ENCODE data around the gene TMEM8B. TPM values are rescaled to one million over a fixed set of nuclear protein-coding genes. Genes with fewer than 3 reads are reported as not detected.

Gene TMEM8B
- total and polyA plus RNA-seq, 2 donors from 2014 or later = 17.6 to 18.3 TPM

DNA sequence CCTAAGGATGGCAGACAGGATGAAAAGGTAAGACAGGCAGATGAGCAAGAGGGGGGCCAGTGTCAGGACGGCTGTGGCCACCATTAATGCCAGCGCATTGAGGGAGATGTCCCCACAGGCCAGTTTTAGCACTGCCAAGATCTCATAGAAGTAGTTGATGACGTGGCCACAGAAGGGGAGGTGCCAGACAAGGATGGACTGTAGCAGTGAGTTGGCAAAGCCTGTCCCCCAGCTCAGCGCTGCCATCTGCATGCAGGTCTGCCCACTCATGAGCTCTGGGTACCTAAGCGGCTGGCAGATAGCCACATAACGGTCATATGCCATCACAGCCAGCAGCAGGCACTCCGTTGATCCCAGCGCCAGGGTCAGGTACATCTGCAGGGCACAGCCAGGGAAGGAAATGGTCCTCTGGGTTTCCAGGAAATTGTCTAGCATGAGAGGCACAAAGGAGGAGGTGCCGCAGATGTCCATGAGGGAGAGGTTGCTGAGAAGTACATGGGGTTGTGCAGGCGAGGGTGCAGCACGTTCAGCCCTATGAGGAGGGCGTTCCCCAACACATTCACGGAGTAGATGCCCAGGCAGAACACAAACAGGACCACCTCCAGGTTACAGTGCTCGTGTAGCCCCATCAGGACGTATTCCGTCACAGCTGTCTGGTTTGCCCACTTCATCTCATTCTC, 30.4 kb downstream of the TMEM8B start:
- no peak for FAIRE-seq
- intact Hi-C loops (cut with DNase I) = no loop called here
- no peaks in the 10 kb centered on the region for H3K36me3 ChIP-seq (ENCODE audit: control insufficient read depth in 2 of 3, insufficient read depth in 3 of 3, low read length in 3 of 3)

DNA sequence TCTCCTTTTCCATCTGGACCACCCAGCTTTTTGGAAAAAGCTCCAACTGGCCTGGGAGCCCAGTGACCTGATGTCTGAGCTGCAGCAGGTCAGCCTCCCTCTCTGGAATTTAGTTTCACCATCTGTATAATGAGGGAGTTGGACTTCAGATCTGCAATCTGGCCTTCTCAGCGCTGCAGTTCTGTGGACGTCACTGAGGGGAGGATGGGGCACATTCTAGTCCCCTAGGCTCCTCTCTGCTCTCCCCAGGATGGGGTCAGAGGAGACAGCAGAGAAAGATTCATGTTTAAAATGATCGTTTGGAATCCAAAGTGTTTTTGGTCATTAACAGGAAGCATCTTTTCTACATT, 30.9 kb downstream of the TMEM8B start:
- Histone ChIP-seq H3K9me3 (ENCODE audit: control insufficient read depth in 2 of 3, insufficient read depth in 1 of 3, low read length in 3 of 3) (no peaks in the 10 kb centered on the region), H3K9ac (ENCODE audit: low read length in 3 of 3) (no peak overlapping the region), H3K27ac (ENCODE audit: low read depth in 2 of 2, low read length in 2 of 2) (no peak overlapping the region), H3K4me1 (ENCODE audit: control insufficient read depth in 2 of 3, insufficient read depth in 2 of 3, low read depth in 1 of 3, low read length in 3 of 3) (no peaks in the 10 kb centered on the region), H3K4me3 (ENCODE audit: low read length in 3 of 3) (no peak overlapping the region), H3K27me3 (ENCODE audit: control insufficient read depth, insufficient read depth, low read length) (no peaks in the 10 kb centered on the region), H3K36me3 (ENCODE audit: control insufficient read depth in 2 of 3, insufficient read depth in 3 of 3, low read length in 3 of 3) (no peaks in the 10 kb centered on the region)
- TF ChIP-seq, protein P1, sequence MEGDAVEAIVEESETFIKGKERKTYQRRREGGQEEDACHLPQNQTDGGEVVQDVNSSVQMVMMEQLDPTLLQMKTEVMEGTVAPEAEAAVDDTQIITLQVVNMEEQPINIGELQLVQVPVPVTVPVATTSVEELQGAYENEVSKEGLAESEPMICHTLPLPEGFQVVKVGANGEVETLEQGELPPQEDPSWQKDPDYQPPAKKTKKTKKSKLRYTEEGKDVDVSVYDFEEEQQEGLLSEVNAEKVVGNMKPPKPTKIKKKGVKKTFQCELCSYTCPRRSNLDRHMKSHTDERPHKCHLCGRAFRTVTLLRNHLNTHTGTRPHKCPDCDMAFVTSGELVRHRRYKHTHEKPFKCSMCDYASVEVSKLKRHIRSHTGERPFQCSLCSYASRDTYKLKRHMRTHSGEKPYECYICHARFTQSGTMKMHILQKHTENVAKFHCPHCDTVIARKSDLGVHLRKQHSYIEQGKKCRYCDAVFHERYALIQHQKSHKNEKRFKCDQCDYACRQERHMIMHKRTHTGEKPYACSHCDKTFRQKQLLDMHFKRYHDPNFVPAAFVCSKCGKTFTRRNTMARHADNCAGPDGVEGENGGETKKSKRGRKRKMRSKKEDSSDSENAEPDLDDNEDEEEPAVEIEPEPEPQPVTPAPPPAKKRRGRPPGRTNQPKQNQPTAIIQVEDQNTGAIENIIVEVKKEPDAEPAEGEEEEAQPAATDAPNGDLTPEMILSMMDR (IDR thresholded peaks at IDR 0.05; ENCODE audit: borderline replicate concordance, extremely low read depth, insufficient read depth) = no peak
- peak in 2 of 5 donors; percentile 8 to 17 for DNase-seq
- intact Hi-C loops (cut with DNase I) = no loop called here
- FAIRE-seq = no peak

More for the DNA sequence above, 30.4 kb downstream of the TMEM8B start:
- Histone ChIP-seq H3K9me3 (ENCODE audit: control insufficient read depth in 2 of 3, insufficient read depth in 1 of 3, low read length in 3 of 3) (no peaks in the 10 kb centered on the region), H3K27me3 (ENCODE audit: control insufficient read depth, insufficient read depth, low read length) (no peaks in the 10 kb centered on the region), H3K9ac (ENCODE audit: low read length in 3 of 3) (no peak overlapping the region), H3K4me1 (ENCODE audit: control insufficient read depth in 2 of 3, insufficient read depth in 2 of 3, low read depth in 1 of 3, low read length in 3 of 3) (no peaks in the 10 kb centered on the region), H3K4me3 (ENCODE audit: low read length in 3 of 3) (no peak overlapping the region), H3K27ac (ENCODE audit: low read depth in 2 of 2, low read length in 2 of 2) (no peak overlapping the region)
- peak in 2 of 5 donors; percentile 9 to 24 for DNase-seq
- TF ChIP-seq, protein P1 (IDR thresholded peaks at IDR 0.05; ENCODE audit: borderline replicate concordance, extremely low read depth, insufficient read depth) = no peak

- Histone ChIP-seq H3K4me1 (ENCODE audit: control insufficient read depth in 2 of 3, insufficient read depth in 2 of 3, low read depth in 1 of 3, low read length in 3 of 3) (no peaks in the 10 kb centered on the region), H3K36me3 (ENCODE audit: control insufficient read depth in 2 of 3, insufficient read depth in 3 of 3, low read length in 3 of 3) (no peaks in the 10 kb centered on the region), H3K27me3 (ENCODE audit: control insufficient read depth, insufficient read depth, low read length) (no peaks in the 10 kb centered on the region), H3K27ac (ENCODE audit: low read depth in 2 of 2, low read length in 2 of 2) (no peak overlapping the region), H3K9ac (ENCODE audit: low read length in 3 of 3) (no peak overlapping the region), H3K4me3 (ENCODE audit: low read length in 3 of 3) (no peak overlapping the region), H3K9me3 (ENCODE audit: control insufficient read depth in 2 of 3, insufficient read depth in 1 of 3, low read length in 3 of 3) (no peaks in the 10 kb centered on the region)
- TF ChIP-seq, protein P1 (IDR thresholded peaks at IDR 0.05; ENCODE audit: borderline replicate concordance, extremely low read depth, insufficient read depth) = no peak
- FAIRE-seq = no peak
- intact Hi-C loops (cut with DNase I) = no loop called here
- DNase-seq = no peak
Measured at GRCh38 chr9:35861161-35861897, 32.3 kb downstream of the TMEM8B start.

Data from kidney (tissue), 14 donors.